Measurements from ENCODE around the gene EXOSC5.

EXOSC5 gene

GRCh38 chr19:41434450-41434849, 37.3 kb upstream of the EXOSC5 start:
- DNase-seq (ENCODE audit: low read depth) = no peak
- no peak overlapping the region for H3K4me3 ChIP-seq (ENCODE audit: low read depth, low read length)
- TF ChIP-seq MYC (IDR thresholded peaks at IDR 0.05; ENCODE audit: low read depth, low read length) = no peak
- TF ChIP-seq, protein P1, sequence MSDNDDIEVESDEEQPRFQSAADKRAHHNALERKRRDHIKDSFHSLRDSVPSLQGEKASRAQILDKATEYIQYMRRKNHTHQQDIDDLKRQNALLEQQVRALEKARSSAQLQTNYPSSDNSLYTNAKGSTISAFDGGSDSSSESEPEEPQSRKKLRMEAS (IDR thresholded peaks at IDR 0.05; ENCODE audit: low read depth, low read length) = no peak
- TF ChIP-seq POLR2A (IDR thresholded peaks at IDR 0.05; ENCODE audit: extremely low read depth, insufficient read length) = no peak
- no peak for TF ChIP-seq CTCF (IDR thresholded peaks at IDR 0.05; ENCODE audit: low read depth, low read length)

DNA sequence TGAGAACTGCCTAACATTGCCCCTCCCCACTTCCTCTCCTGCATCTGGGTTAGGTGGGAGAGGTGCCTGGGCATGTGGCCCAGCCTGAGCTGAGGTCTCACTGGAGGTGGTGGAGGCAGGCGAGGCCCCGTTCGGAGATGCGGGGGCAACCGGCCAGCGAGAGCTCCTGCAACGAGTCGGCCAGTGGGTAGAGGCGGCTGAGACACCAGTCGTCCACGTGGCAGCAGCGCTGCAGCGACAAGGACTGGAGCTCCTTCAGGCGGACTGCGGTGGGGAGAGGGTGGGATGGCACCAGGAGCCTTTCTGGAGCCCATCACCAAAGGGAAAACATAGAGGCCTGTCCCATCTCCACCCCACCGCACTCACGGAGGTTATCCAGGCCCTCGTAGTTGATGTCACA, 36.0 kb upstream of the EXOSC5 start:
- H3K4me3 ChIP-seq (ENCODE audit: low read depth, low read length) = no peak overlapping the region
- DNase-seq (ENCODE audit: low read depth) = no peak
- TF ChIP-seq POLR2A (IDR thresholded peaks at IDR 0.05; ENCODE audit: extremely low read depth, insufficient read length) = no peak
- no peak for TF ChIP-seq CTCF (IDR thresholded peaks at IDR 0.05; ENCODE audit: low read depth, low read length)
- TF ChIP-seq, protein P1 (IDR thresholded peaks at IDR 0.05; ENCODE audit: low read depth, low read length) = no peak
- TF ChIP-seq MYC (IDR thresholded peaks at IDR 0.05; ENCODE audit: low read depth, low read length) = no peak

DNA sequence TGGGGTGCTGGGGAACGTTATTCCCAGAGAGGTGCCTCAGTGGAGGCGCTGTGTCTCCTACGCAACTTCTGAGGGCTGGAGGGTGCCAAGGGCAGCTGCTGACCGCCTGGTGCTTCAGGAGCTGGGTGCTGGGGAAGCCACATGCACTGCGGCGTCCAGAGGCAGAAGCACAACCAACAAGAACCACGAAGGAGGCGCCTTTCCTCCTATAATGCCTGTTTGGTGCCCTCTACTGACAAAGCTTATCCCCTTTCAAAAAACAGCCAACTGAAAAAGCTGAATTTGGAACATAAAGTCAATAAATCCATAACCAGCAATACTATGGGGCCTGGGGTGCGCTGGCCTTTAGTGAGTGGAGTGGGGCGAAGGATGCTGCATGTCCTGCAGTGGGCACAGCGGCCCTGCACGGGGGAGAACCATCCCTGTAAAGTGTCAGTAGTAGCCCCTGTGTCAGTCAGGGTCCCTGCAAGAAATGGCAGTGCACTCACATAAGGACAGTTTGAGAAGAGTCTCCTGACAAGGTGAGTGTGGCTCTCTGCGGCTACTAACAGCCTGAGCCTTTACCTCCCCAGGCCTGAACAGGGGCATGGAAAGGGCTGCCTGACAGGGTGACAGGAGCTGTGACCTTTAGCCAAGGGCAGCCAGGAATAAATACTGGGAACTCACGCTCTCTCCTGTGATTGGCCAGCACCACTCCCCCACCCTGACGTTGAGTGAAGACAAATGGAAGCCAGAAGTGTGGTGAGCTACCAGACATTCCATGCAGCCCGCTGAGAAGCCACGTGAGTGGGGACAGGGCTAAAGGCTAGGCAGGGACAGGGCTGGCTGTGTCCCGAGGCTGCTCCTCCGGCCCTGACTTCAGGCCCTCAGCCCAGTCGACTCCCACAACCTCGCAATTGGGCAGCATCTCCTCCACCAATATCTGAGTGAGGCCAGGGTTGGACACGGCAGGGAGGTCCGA, 34.5 kb upstream of the EXOSC5 start:
- H3K4me3 ChIP-seq (ENCODE audit: low read depth, low read length) = no peak overlapping the region
- TF ChIP-seq, protein P1 (IDR thresholded peaks at IDR 0.05; ENCODE audit: low read depth, low read length) = peak; percentile 35; the same call in 1 of the 2 replicates
- TF ChIP-seq CTCF (IDR thresholded peaks at IDR 0.05; ENCODE audit: low read depth, low read length) (peak; percentile 29), POLR2A (IDR thresholded peaks at IDR 0.05; ENCODE audit: extremely low read depth, insufficient read length) (no peak), MYC (IDR thresholded peaks at IDR 0.05; ENCODE audit: low read depth, low read length) (no peak; the same call in 1 of the 2 replicates)
- DNase-seq (ENCODE audit: low read depth) = peak; percentile 70

- TF ChIP-seq CTCF (IDR thresholded peaks at IDR 0.05; ENCODE audit: low read depth, low read length) (no peak), POLR2A (IDR thresholded peaks at IDR 0.05; ENCODE audit: extremely low read depth, insufficient read length) (no peak), MYC (IDR thresholded peaks at IDR 0.05; ENCODE audit: low read depth, low read length) (no peak)
- TF ChIP-seq, protein P1 (IDR thresholded peaks at IDR 0.05; ENCODE audit: low read depth, low read length) = no peak
- no peak overlapping the region for H3K4me3 ChIP-seq (ENCODE audit: low read depth, low read length)
- DNase-seq (ENCODE audit: low read depth) = no peak
Observed at GRCh38 chr19:41430922-41431321, 33.8 kb upstream of the EXOSC5 start.

GRCh38 chr19:41428481-41428859, 31.3 kb upstream of the EXOSC5 start:
- TF ChIP-seq POLR2A (IDR thresholded peaks at IDR 0.05; ENCODE audit: extremely low read depth, insufficient read length) (no peak), CTCF (IDR thresholded peaks at IDR 0.05; ENCODE audit: low read depth, low read length) (no peak), MYC (IDR thresholded peaks at IDR 0.05; ENCODE audit: low read depth, low read length) (no peak)
- TF ChIP-seq, protein P1 (IDR thresholded peaks at IDR 0.05; ENCODE audit: low read depth, low read length) = no peak
- H3K4me3 ChIP-seq (ENCODE audit: low read depth, low read length) = peak overlapping the region; percentile 38

More at GRCh38 chr19:41428481-41428859, 31.3 kb upstream of the EXOSC5 start:
- DNase-seq (ENCODE audit: low read depth) = no peak
